ENCODE data around the gene CTBP1.

Gene CTBP1

DNA sequence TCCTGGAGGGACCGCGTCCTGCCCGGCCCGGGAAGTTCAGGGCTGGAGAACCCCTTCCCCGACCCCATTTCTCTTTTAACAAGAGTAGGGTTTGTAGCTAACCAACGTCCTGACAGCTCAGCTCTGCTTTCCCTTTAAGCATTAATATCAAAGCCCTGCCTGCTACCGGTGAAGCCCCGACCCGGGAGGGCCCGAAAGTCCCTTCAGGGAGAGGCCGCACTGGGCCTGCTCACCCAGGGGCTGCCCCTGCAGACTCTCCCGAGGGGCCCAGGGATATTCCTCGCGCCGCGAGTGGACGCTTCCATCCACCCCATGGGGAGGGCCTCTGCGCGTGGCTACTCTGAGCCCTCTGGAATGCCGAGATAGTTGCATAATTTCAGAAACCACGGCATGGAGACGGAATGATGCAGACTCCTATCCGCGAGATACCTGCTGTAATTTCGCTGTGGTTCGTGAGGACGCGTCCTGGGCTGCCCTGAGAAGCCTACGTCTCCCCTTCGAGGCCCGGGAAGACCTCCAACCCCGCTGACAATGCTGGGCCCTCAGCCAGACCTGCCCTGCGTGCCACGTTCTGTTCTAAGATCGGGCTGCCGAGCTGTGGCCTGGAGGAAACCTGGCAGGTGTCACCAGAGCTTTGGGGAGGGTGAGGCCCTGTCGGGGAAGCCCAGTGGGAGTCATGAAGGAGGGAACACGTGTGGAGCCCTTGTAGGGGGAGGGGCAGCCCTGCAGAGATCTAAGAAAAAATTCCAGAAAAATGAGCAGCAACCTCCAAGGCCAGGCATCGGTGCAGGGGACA is 999 bp upstream of the CTBP1 start:
- peak; percentile 19 to 44 (median 29) for DNase-seq (ENCODE audit: low read depth in 3 of 3)

DNA sequence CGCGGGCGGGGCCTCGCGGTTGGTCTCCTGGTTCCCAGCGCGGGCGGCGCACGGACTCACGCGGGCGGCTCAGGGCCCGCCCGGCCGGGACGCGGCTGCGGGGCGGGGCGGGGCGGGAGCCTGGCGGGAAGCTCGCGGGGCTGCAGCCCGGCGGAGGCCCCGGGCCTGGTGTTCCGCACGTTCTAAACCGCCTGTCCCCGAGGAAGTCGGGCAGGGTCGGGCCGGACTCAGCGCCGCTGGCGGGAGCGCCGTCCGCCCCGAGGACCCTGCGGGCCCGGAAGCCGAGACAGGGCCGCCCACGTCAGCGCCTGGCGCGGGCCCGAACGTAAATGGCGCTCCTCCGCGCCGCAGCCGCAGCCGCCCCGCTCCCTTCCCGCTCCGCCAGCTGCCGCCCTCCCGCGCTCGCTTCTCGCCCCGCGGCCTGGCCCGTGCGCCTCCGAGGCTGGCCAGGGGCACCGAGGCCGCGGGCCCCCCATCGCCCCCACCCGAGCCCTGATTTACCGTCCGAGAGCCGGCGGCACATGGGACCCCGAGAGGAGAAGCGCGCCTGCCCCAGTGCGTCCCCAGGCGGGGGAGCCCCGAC is 309 bp upstream of the CTBP1 start:
- peak; percentile 54 to 78 (median 67) for DNase-seq (ENCODE audit: low read depth in 3 of 3)

DNA sequence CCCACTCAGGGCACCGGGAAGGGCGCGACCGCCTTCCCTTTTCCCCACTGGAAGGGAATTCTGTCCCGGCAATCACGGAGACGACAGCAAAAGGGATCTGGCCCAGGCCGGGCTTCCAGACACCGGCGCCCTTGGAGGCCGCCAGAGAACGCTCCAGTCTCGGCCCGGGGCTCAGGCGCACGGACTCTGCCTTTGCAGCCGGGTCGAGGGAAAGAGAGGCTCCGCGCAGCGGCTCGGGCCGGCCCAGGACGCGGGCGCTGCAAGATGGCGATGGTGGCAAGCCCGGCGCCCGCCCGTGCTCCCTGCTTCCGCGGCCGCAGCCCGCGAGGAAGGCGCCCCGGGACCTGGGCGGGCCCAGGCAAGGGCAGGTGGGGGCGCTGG is 1.1 kb downstream of the CTBP1 start:
- DNase-seq (ENCODE audit: low read depth in 3 of 3), result peak in 1 of 3 donors; percentile 17

DNA sequence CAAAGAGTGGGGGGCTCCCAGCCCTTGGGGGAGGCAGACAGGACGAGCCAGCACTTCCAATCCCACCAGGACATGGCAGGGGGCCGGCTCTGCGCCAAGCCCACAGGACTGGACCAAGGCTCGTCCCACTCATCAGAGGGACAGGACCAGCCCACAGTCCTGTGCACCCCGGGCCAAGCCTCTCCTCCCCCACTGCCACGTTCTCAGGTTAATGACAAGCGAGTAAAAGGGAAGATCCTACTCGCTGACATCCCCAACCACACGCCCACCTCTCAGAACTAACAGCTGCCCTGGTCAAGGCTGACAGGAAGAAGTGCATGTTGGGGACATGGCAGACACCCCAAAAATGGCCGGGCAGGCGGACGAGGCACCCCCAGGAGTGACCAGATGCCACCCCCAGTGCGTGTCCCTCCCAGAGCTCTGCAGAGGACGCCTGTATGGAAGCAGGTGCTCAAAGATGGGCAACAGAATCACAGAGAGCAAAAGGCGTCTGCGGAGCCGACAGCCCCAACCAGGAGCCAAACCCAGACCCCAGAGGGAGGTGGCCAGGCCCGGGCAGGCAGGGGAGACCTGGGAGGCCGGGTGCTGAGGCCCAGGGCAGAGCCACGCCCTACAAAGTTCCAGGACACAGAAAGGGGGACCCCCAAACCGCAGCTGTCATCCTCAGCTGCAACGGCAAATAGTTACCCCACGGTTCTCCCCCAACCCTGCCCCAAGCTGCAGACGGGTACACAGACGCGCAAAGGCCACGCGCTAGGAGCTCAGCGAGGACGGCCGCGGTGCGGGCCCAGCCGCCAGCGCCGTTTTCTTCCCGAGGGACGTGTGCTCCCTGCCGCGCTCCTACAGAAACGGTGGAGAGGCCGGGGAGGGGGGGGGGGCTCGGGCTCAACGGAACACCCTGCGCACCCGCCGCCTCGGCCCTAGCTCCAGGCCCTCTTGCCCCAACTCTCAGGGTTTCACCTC is 1.7 kb downstream of the CTBP1 start:
- no peak for DNase-seq (ENCODE audit: low read depth in 3 of 3)

DNA sequence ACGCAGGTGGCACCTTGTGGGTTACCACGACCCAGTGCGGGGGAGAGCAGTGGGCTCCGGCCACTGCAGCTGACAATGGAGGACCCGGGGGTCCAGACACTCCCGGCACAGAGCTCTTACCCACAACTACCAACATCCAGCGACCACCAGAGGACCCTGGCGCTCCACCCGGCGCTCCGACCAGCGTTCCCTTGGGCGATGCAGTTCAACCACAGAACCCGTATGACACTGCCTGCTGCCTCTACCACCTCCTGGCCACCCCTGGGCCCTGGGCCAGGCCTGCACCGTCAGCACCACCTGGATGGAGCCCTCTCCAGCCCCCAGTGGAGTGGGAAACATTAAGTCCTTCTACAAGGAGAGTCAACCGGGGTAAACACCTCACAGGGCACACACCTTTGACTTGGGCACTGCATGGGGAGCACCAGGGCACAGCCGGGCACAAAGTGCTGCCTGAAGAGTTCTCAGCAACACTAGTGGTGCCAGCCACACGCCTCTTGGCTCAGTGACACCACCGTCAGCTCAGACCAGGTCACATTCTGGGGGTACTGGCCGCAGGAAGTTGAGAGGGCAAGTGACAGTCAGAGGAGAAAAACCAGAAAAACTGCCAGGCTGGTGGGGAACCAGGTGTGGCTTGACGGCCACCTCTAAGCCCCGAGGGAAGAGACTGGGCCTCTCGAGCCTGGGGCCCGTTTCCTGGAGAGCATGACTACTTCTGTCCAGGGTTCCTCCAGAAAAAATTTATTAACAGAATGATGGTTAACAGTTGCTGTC is 2.6 kb downstream of the CTBP1 start:
- no peak for DNase-seq (ENCODE audit: low read depth in 3 of 3)

DNA sequence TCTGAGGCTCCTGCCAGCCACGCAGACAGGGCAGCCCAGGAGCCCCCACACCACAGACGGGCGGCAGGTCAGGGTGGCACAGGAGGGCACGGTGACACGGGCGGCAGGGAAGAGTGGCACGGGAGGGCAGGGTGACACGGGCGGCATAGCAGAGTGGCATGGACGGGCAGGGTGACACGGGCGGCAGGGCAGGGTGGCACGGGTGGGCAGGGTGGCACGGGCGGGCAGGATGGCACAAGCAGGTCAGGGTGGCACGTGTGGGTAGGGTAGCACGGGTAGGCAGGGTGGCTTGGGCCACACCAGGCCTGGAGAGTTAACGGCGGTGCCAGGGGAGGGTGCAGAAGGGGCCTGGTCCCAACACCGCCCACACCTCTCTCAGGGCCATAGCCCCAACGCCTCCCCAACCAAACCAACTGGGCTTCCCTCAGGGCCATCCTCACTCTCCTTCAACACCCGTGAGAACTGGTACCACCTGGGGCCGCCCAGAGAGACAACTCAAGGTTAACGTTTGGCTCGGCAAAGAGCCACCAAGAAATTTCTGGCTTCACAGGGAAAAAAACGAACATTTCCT is 3.4 kb downstream of the CTBP1 start:
- DNase-seq (ENCODE audit: low read depth in 3 of 3), result no peak

DNA sequence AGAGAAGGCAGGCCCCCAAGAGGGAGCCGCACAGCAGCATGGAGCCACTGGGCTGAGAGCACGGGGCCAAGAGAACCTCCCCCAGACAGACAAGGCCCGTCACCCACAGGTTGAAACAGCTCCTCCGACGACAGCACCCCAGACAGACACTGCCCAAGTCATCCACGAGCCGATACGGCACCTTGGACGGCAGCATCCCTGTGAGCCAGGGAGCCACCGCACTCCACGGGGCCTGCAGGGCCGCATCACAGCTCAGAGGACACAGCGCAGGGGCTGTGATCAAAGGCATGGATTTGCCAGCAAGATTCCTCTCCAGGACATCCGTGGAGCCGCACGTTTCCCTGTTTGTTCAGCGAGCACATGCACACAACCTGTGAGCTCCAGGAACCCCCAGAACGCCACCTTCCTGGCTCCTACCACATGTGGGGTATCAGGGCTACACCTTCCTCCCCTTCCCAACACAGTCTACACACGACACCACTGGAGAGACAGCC is 3.9 kb downstream of the CTBP1 start:
- DNase-seq (ENCODE audit: low read depth in 3 of 3), result no peak

DNA sequence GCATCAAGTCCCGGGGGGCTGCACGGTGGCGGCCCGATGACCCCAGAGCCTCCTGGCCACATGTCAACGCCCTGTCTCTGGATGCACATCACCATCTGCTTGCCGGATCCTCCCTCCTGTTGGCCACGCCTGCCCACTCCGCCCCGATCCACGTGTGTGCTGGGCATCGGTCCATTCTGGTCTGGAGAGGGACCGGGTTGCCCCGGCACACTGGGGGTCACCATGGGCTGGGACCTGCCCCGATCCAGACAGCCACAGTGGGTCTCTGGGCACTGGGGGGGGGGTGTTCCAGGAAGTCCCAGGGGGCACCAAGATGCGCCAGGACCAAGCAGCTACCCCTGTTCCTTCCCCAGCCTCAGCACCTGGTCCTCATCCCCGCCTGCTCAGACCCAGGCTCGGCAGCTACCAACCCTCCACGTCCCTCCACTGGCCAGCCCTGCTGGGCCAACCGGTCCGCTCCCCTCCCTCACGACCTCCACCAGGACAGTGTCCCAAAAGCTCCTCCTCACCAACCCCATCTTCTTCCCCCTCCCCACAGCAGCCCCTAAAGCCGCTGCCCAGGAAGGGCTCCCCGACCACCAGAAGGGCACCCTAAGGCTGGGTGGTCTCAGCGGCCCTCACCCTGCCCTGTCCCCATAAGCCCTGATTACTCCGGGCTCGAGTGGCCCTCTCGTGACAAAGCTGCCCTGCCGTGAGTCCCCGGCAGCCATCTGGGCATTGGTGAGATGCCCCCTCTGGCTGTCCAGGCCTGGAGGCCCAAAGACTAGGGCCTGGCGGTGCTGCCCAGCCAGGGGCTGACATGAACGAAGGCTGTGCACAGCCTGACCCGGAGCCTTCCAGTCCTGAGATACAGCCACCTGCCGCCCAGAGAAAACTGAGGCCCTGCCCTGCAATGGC is 4.6 kb downstream of the CTBP1 start:
- no peak for DNase-seq (ENCODE audit: low read depth in 3 of 3)

DNA sequence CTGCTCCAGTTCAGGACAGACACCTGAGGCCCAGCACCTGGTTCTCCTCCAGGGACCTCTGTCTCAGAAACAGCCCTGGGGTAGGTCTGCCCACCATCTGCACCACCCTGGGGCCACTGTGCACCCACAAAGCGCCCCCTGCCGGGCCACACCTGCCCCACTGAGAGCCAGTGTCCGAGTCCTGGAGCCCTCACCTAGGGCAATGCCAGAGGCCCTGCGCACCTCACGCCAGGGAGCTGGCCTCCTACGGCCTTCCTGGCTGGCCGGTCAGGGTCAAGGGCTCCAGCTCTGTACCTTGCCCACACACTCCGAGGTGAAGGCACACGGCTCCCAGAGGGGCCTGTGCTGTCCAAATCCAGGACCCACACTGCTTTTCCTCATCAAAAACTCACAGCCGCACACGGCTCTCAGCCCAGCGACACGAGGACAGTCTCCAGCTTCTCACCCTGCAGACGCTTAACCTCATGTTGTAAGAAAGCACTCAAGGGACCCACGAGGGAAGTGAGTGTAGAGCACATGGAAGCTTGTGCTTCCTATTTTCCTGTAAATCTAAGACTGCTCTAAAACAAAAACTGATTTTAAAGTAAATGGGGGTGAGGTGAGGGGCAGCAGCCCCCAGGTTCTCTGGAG is 5.4 kb downstream of the CTBP1 start:
- DNase-seq (ENCODE audit: low read depth in 3 of 3), result no peak

DNA sequence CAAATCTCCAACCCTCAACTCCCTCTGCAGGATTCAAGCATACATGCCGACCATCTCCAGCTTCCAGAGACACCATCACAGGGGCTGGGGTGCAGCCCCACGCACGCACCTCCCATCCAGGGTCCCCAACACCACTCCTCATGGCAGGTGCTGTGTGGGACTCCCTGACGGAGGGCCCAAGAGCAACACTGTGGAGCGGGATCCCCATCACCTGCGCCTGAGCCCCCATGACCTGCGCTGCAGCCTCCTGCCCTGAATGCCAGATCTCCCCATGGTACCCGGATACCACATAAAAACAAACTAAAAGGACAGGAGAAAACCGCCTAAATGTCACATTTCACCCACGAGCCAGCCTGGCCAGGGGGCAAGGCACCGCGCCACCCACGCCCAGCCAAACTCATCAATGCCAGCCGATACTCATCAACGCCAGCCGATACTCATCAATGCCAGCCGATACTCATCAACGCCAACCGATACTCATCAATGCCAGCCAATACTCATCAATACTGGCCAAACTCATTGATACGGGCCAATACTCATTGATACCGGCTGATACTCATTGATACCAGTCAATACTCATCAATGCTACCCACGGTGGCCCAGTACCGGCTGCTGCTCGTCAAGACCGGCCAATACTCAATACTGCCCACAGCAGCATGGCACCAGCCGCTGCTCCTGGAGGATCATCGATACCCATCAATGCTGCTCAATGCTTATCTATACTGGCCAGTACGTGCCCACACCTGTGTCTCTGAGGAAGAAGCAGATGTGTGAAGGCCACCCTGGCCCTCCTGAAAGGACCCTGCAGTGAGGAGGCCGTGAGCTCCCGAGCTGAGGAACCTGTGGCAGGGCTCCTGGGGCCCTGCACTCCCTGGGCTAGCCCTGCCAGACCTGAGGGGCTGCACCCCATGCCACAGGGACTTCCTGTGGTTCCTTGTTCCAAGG is 6.2 kb downstream of the CTBP1 start:
- DNase-seq (ENCODE audit: low read depth in 3 of 3), result no peak

DNA sequence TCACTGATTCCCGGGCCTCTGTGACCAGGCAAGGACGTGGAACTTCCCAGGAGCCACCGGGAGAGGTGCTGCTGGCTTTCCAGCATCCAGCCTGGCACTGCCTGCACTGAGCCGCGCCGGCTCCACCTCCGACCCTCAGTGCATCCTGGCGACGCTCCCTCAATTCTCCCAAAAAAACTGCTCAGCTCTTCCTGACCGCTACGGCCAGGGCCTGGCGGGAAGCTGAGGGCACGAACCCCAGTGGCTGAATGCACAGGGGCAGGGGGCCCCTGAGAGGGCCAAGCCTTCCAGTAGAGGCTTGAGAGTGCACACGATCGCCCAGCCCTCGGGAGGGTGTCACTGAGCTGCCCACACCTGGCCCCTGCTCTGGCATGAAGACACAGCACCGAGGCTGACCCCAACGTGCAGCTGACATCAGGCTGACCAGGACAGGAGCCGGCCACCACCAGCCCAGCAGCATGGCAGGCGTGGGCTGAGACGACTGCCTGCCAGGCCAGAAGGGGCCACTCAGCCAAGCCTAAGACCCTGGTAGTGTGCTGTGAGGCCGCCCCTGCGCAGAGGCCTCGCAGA is 6.9 kb downstream of the CTBP1 start:
- no peak for DNase-seq (ENCODE audit: low read depth in 3 of 3)

DNA sequence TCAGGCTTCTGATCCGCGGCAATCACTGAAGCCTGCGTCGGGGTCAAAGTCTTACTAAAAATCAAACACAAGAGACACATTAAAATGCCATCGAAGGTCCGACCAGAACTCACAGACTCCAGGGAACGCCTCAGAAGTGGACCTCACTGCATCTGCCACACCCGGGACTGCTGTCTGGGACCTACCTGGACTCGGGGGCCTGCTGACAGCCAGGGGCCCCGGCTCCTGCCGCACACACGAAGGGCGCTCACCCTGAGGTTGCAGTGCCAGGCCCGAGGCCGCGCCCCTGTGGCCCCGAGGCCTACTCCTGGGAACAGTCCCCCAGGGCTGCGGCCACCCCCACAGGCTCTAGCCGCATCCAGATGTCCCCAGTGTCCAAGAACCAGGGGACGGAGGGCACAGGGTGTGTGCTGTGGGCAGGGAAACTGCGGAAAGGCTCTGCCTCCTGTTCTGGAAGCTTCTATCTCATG is 7.4 kb downstream of the CTBP1 start:
- DNase-seq (ENCODE audit: low read depth in 3 of 3), result no peak

DNA sequence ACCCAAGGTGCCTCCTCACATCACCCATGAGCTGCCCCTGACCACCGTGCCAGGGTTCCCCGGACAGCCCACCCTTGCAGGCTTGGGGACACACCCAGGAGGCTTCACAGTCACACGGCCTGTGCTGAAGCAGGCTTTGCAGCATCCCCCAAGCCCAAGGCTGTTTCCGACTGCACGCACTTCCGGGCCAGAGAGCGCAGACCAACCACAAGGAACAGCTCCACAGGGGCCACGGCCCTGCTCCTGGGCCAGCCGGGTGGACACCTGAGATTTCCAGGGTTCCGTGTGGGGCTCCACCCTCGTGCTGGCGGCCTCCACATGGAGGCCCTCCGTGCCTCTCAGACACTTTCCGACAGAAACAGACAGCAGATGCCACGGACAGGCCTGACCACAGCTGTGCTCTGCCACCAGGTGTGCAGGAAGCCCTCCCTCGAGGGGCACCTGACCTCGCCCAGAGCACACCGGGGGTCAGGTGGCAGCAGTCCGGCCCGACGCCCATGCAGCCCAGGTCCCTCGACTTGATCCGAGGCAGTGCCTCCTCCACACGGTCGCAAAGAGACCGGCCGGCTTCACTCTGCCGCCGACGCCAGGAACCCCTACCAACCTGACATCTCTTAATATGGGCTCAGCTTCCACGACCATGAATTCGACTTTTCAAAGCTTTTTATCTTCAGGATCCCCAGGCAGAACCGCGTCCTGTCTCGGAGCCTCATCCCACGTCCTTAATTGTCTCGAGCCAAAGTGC is 8.0 kb downstream of the CTBP1 start:
- no peak for DNase-seq (ENCODE audit: low read depth in 3 of 3)

DNA sequence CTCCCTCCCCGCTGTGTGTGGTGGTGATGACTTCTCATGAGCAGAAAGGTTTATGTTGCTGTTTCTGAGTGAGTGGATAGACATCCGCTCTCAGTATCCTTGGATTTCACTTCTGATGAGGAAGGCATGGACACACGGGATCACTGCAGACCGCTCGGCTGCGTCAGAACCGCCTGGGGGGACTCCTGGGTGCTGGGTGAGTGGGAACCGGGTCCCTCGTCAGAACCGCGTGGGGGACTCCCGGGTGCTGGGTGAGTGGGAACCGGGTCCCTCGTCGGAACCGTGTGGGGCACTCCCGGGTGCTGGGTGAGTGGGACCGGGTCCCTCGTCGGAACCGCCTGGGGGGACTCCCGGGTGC is 9.0 kb downstream of the CTBP1 start:
- DNase-seq (ENCODE audit: low read depth in 3 of 3), result no peak

DNA sequence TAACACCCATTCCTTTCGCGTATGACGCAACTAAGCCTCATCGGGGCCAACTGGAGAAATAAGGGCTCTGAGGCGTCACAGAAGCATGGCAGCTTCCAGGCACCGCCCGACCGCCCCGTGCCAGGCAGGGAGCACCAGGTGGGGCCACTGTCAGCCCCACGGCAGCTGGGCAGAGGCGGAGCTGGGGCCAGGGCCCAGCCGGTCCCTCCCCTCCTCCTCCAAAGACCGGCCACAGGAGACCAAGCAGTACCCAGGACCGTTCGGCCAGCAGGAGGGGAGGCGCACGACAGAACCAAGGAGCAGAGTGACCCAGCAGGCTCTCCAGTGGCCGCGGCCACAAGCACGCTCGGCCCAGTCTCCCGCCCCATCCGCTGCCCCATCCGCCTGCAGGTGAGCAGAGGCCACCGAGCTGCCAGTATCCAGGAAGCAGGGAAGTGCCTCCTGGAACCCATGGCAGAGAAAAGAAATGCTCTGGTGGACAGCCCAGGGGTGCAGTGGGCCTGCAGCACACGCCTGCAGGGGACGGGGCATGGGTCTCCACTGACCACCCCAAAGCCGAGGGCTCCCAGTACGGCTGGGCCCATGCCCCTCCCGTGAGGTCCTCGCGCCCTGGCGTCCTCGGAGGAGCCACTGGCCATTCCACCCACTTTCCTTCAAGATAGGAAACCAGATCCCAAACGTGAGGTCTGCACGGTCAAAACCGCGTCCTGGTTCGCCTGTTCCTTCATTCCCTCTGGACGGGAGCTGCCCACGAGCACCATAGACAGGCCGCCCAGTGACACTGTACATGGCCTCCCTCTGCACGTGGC is 9.6 kb downstream of the CTBP1 start:
- DNase-seq (ENCODE audit: low read depth in 3 of 3), result no peak

DNA sequence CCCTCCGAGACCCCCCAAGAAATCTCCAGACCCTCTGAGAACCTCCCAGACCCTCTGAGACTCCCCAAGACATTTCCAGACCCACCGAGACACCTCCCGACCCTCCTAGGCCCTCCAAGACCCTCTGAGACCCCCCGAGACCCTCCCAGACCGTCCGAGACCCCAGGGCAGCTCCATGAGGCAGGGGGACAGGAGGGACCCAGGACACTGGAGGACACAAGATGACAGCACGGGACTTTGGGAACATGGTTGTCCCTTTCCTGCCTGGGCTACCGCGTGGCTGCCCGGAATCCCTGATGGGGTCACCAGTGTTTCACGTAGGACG is 10.3 kb downstream of the CTBP1 start:
- DNase-seq (ENCODE audit: low read depth in 3 of 3), result no peak

Data from stimulated activated CD4-positive, alpha-beta T cell treated with anti-CD3 and anti-CD28 coated beads, TNF-alpha, amount 100 ng/mL, for 48 hours (primary cell).